Activated effector memory CD4-positive, alpha-beta T cell treated with anti-CD3 and anti-CD28 coated beads, Interleukin-2, amount 50 U/mL, for 16 hours (primary cell): ENCODE results near the gene TNFRSF8.
"Not testable (repeated sequence)": the region's sequence is repeated elsewhere in the genome, so short reads cannot be mapped to it uniquely, and the experiment has no call there.

ENCODE experiments used
- DNase-seq: peaks from one replicate; pipeline ENCODE4 v3.0.0-alpha.2; 2020

The TNFRSF8 gene

GRCh38 chr1:12088607-12089006, 25.5 kb downstream of the TNFRSF8 start:
- DNase-seq = peak; percentile 79

- no peak for DNase-seq
Measured at GRCh38 chr1:12090326-12090725, 27.2 kb downstream of the TNFRSF8 start.

- no peak for DNase-seq
Measured at GRCh38 chr1:12091191-12091590, 28.1 kb downstream of the TNFRSF8 start.

- no peak for DNase-seq
Measured at GRCh38 chr1:12094180-12094579, 31.1 kb downstream of the TNFRSF8 start.

- no peak for DNase-seq
Measured at GRCh38 chr1:12095452-12096263, 32.6 kb downstream of the TNFRSF8 start.

- no peak for DNase-seq
Measured at GRCh38 chr1:12096615-12097014, 33.5 kb downstream of the TNFRSF8 start.

GRCh38 chr1:12097321-12097720, 34.2 kb downstream of the TNFRSF8 start:
- DNase-seq = no peak

- no peak for DNase-seq
Measured at GRCh38 chr1:12098786-12099185, 35.7 kb downstream of the TNFRSF8 start.

- no peak for DNase-seq
Measured at GRCh38 chr1:12099610-12100009, 36.5 kb downstream of the TNFRSF8 start.

GRCh38 chr1:12100071-12100470, 37.0 kb downstream of the TNFRSF8 start:
- DNase-seq = no peak

- DNase-seq = not testable (repeated sequence)
Measured at GRCh38 chr1:12101120-12101519, 38.0 kb downstream of the TNFRSF8 start.

- no peak for DNase-seq
Measured at GRCh38 chr1:12102066-12102465, 39.0 kb downstream of the TNFRSF8 start.

GRCh38 chr1:12104417-12104816, 41.3 kb downstream of the TNFRSF8 start:
- no peak for DNase-seq

- no peak for DNase-seq
Measured at GRCh38 chr1:12106153-12106552, 43.0 kb downstream of the TNFRSF8 start.

- not testable (repeated sequence) for DNase-seq
Measured at GRCh38 chr1:12106861-12107260, 43.8 kb downstream of the TNFRSF8 start.

- DNase-seq = no peak
Measured at GRCh38 chr1:12107718-12108117, 44.6 kb downstream of the TNFRSF8 start.

- no peak for DNase-seq
Measured at GRCh38 chr1:12109901-12110300, 46.8 kb downstream of the TNFRSF8 start.

GRCh38 chr1:12111741-12112140, 48.6 kb downstream of the TNFRSF8 start:
- DNase-seq = no peak

- DNase-seq = no peak
Measured at GRCh38 chr1:12112711-12113161, 49.6 kb downstream of the TNFRSF8 start.

- no peak for DNase-seq
Measured at GRCh38 chr1:12113433-12114339, 50.6 kb downstream of the TNFRSF8 start.

GRCh38 chr1:12114340-12114683, 51.2 kb downstream of the TNFRSF8 start:
- no peak for DNase-seq

- no peak for DNase-seq
Measured at GRCh38 chr1:12114916-12115315, 51.8 kb downstream of the TNFRSF8 start.

GRCh38 chr1:12121212-12122003, 58.3 kb downstream of the TNFRSF8 start:
- DNase-seq = no peak
